GM21723 (cell line): ENCODE measurements around the gene ZNF664.

Source experiments
- ATAC-seq: cut with Tn5 transposase; IDR thresholded peaks from one replicate; pipeline ENCODE4 v1.9.1; 2021; ENCODE audit warnings: mild to moderate bottlenecking, moderate library complexity; ENCODE audit not compliant: unreplicated experiment

ZNF664 gene

GRCh38 chr12:124006846-124007713 is 34.1 kb downstream of the ZNF664 start:
- ATAC-seq = no peak

GRCh38 chr12:124007826-124008570 is 35.0 kb downstream of the ZNF664 start:
- ATAC-seq = no peak

- ATAC-seq = no peak
These were observed 35.6 kb downstream of the ZNF664 start for GRCh38 chr12:124008595-124008994.

- ATAC-seq = no peak
These were observed 36.8 kb downstream of the ZNF664 start for GRCh38 chr12:124009781-124010180.

- ATAC-seq = no peak
These were observed 37.7 kb downstream of the ZNF664 start for GRCh38 chr12:124010687-124011086.

- no peak for ATAC-seq
These were observed 38.6 kb downstream of the ZNF664 start for GRCh38 chr12:124011435-124012115.

GRCh38 chr12:124013073-124013472 is 40.1 kb downstream of the ZNF664 start:
- no peak for ATAC-seq

- no peak for ATAC-seq
These were observed 42.8 kb downstream of the ZNF664 start for GRCh38 chr12:124015494-124016461.

GRCh38 chr12:124017064-124017463 is 44.0 kb downstream of the ZNF664 start:
- ATAC-seq = no peak

- no peak for ATAC-seq
These were observed 45.5 kb downstream of the ZNF664 start for GRCh38 chr12:124018539-124018938.

GRCh38 chr12:124019115-124019514 is 46.1 kb downstream of the ZNF664 start:
- no peak for ATAC-seq

GRCh38 chr12:124020514-124020949 is 47.5 kb downstream of the ZNF664 start:
- ATAC-seq = no peak

- ATAC-seq = no peak
These were observed 48.0 kb downstream of the ZNF664 start for GRCh38 chr12:124021007-124021406.

- ATAC-seq = no peak
These were observed 49.1 kb downstream of the ZNF664 start for GRCh38 chr12:124022161-124022560.

GRCh38 chr12:124024263-124024678 is 51.3 kb downstream of the ZNF664 start:
- no peak for ATAC-seq

GRCh38 chr12:124024776-124025175 is 51.8 kb downstream of the ZNF664 start:
- no peak for ATAC-seq

- no peak for ATAC-seq
These were observed 52.6 kb downstream of the ZNF664 start for GRCh38 chr12:124025661-124026060.

- ATAC-seq = no peak
These were observed 54.0 kb downstream of the ZNF664 start for GRCh38 chr12:124026755-124027745.
